Neural cell (in vitro differentiated cells): ENCODE results near the gene MAGI1.

Experiments
- CTCF ChIP-seq: fragments of 450-650 bp; IDR thresholded peaks from 2 replicates; pipeline ENCODE4 v1.5.1; 2014; ENCODE audit warnings: antibody characterized with exemption, mild to moderate bottlenecking, moderate library complexity; ENCODE audit not compliant: poor library complexity, severe bottlenecking
- EP300 ChIP-seq: fragments of 450-650 bp; conservative IDR thresholded peaks from 2 replicates; pipeline ENCODE4 v1.6.1; 2014; ENCODE audit warnings: antibody characterized with exemption, mild to moderate bottlenecking, moderate library complexity; ENCODE audit not compliant: poor library complexity, severe bottlenecking
- EZH2 ChIP-seq: fragments of 200-600, 300-800 bp; shearing (Covaris generic), sonication (generic); IDR thresholded peaks from 2 replicates; pipeline ENCODE4 v1.6.1; 2014; ENCODE audit warnings: antibody characterized with exemption, low read length, borderline replicate concordance, mild to moderate bottlenecking; ENCODE audit not compliant: insufficient read depth, poor library complexity, severe bottlenecking
- MXI1 ChIP-seq: fragments of 450-650 bp; conservative IDR thresholded peaks from 2 replicates; pipeline ENCODE4 v1.6.1; 2014; ENCODE audit warnings: antibody characterized with exemption, mild to moderate bottlenecking; ENCODE audit not compliant: poor library complexity, severe bottlenecking
- POLR2AphosphoS5 ChIP-seq: IDR thresholded peaks from 2 replicates; pipeline ENCODE4 v1.6.1; 2012
- RAD21 ChIP-seq: fragments of 450-650 bp; conservative IDR thresholded peaks from 2 replicates; pipeline ENCODE4 v1.6.1; 2014; ENCODE audit warnings: antibody characterized with exemption, mild to moderate bottlenecking, moderate library complexity
- REST ChIP-seq: IDR thresholded peaks from 2 replicates; pipeline ENCODE4 v1.6.1; 2012; ENCODE audit warnings: borderline replicate concordance
- SMC3 ChIP-seq: fragments of 450-650 bp; conservative IDR thresholded peaks from 2 replicates; pipeline ENCODE4 v1.6.1; 2014; ENCODE audit warnings: antibody characterized with exemption, mild to moderate bottlenecking, moderate library complexity; ENCODE audit not compliant: poor library complexity
- TAF1 ChIP-seq: IDR thresholded peaks from 2 replicates; pipeline ENCODE4 v1.6.1; 2012; ENCODE audit warnings: low read depth

DNA sequence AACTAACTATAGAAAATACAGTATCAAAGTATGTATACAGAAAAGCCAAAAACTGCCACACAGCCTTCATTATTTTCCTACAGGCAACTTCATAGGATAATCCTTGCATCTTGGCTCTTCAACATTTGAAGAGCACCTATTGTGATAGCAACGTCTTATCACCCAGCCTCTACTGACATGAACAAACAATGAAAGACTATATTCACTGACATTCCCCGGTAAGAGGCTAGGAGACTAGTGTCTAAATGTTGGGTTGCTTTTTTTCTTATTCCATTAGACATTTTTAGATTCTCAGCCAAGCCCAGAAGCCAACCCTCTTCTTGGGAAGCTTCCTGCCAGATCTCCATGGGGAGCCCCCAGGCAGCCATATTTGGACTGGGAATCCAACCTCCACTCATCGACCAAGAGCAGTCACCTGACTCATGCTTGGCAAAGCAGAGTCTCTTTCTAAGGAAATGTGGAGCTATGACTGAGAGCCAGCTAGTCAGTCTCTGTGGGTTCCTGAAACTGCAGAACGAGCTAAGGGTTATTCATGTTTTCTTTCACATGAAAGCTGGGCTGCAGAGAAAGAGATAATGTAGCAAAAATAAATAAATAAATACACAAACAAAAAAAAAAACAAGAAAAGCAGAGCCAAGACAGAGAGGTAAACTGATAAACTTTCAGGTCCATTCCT, 227.5 kb downstream of the MAGI1 start:
- TF ChIP-seq REST (no peak), CTCF (no peak), TAF1 (no peak), POLR2AphosphoS5 (no peak), EZH2 (no peak), SMC3 (no peak), EP300 (no peak), RAD21 (no peak), MXI1 (no peak)
